Kasumi-1 (cell line): ENCODE data around the gene CCT2.

Experiments used
- DNase-seq, 2 experiments: peaks; one replicate each; lab custom pipeline; 2025; lab: John Stamatoyannopoulos, UW

The CCT2 gene

GRCh38 chr12:69642531-69642930, 57.3 kb downstream of the CCT2 start:
- DNase-seq = no peak

DNA sequence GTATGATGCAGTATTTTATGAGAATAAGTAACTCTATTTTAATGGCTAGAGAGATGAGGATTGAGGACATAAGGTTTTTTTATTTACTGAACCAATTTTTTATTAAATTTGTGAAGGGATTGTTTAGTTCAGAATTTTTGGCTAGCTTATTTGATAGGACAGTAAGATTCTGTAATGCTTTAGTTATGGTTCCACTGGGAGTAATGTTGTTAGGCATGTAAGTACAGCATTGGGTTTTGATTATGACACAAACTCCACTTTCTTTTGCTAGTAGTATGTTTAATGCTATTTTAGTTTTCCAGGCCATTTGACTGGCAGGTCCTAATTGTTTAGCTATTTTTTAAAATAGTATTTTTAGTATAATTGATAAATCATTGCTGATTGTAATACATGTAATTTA, 59.3 kb downstream of the CCT2 start:
- DNase-seq = no peak

DNA sequence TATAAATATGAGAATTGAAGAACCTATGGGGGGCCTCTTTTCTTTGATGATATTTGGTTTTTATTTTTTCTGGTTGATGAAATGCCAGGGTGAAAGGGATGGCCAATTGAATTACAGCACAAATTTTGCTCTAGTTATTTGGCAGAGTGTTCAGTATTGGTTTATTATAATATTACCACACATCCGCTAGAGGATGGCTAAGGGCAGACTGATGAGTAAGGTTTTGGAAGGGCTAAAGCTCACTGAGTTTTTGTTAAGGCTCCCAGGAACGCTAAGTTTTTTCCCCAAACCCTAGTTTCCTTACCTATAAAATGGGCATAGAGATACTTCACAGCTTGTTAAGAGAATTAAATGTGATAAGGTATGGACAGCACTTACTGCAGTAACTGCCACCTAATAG, 59.8 kb downstream of the CCT2 start:
- DNase-seq = no peak

- DNase-seq = no peak
Measured at GRCh38 chr12:69647178-69647577, 61.9 kb downstream of the CCT2 start.

- no peak for DNase-seq
Measured at GRCh38 chr12:69648476-69648875, 63.2 kb downstream of the CCT2 start.

DNA sequence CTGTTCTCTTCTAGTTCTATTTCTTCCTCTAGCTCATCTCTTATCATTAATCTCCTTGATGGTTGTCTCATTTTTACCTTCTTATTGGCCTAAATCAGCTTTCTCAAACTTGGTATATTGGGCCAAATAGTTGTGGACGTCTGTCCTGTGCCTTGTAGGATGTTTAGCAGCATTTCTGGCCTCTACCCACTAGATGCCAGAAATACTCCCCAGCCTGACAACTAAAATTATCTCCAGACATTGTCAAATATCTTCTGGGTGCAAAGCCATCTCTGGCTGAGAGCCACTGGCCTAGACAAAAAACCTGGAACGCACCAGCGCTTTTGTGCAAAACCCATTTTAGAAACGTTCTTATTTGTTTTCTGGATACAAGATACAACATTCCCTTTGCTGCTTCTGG, 64.3 kb downstream of the CCT2 start:
- no peak for DNase-seq
